ENCODE measurements around the gene CELA2A. TPM values are rescaled to one million over a fixed set of nuclear protein-coding genes. Genes with fewer than 3 reads are reported as not detected.

CELA2A gene
- total and polyA plus RNA-seq, 2 donors (not counting 3 experiments of a cell fraction or from before 2014, with no cell fraction given), result not detected

DNA sequence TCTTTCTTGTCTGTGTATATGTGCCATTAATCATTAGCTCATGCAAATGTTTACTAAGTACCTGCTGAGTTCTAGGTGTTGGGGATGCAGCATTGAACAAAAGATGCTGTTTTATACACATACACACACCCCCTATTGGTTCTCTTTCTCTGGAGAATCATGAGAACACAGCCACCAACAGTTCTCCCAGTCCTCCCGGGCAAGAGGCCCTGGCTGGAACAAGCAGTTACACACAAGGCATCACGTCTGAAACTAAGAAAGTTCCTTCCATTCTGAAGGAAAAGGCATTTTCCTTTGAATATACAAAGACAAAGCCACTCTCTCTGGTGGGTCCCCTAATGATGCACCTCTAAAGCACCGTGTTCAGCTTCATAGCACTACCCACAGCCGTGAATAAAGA, 56.7 kb downstream of the CELA2A start:
- BruUV-seq (replicated peaks), result no TSS peak
- CTCF ChIA-PET, result no interaction called here
- intact Hi-C loops (cut with micrococcal nuclease), result no loop called here

More for the DNA sequence above, 56.7 kb downstream of the CELA2A start:
- Histone ChIP-seq H3K79me2 (ENCODE audit: control insufficient read depth, insufficient read depth, low read length) (no peaks in the 10 kb centered on the region), H4K20me1 (replicated peaks; ENCODE audit: control insufficient read depth, extremely low read depth, insufficient read depth, low read length) (no peaks in the 10 kb centered on the region), H3K27me3 (ENCODE audit: control insufficient read depth in 2 of 2, insufficient read depth in 2 of 2, low read length in 2 of 2) (no peaks in the 10 kb centered on the region), H3K9me1 (replicated peaks; ENCODE audit: control insufficient read depth, extremely low read depth, insufficient read depth, low read length) (no peaks in the 10 kb centered on the region), H3K36me3 (ENCODE audit: control insufficient read depth in 2 of 2, extremely low read depth in 1 of 2, insufficient read depth in 2 of 2, low read length in 2 of 2) (no peaks in the 10 kb centered on the region), H2AFZ (ENCODE audit: low read depth, low read length) (no peak overlapping the region), H3K4me2 (ENCODE audit: insufficient read depth, low read length) (no peak overlapping the region), H3K4me3 (replicated peaks in 1 of 3; ENCODE audit: insufficient read depth in 1 of 3, low read depth in 1 of 3, low read length in 3 of 3) (no peak overlapping the region), H3K9me3 (replicated peaks; ENCODE audit: control insufficient read depth, insufficient read depth, low read length) (no peaks in the 10 kb centered on the region), H3K27ac (ENCODE audit: insufficient read depth, low read depth, low read length) (no peak overlapping the region), H3K4me1 (ENCODE audit: control insufficient read depth, extremely low read depth, insufficient read depth, low read length) (peaks cover 8% of the 10 kb centered on the region), H3K9ac (replicated peaks; ENCODE audit: extremely low read depth, insufficient read depth, low read length) (no peak overlapping the region)
- dilution Hi-C loops (cut with MboI; ENCODE audit: extremely low pct_ligation_motif_present, low sequenced_read_pairs), result no loop called here
- DNase-seq (ENCODE audit: low read depth, low spot score) (no peak), FAIRE-seq (no peak)
- POLR2A ChIA-PET, result no interaction called here
- TF ChIP-seq POLR2A (IDR thresholded peaks at IDR 0.05; ENCODE audit: low read depth, low read length), result no peak
- no peak for TF ChIP-seq MYC (IDR thresholded peaks at IDR 0.05; ENCODE audit: low read depth, low read length)
- TF ChIP-seq POLR2AphosphoS5 (IDR thresholded peaks at IDR 0.05; ENCODE audit: insufficient read depth, low read depth, low read length), result no peak
- TF ChIP-seq FOS (IDR thresholded peaks at IDR 0.05; ENCODE audit: borderline replicate concordance, insufficient read depth, low read length), result no peak
- no peak for TF ChIP-seq GATA2 (IDR thresholded peaks at IDR 0.05; ENCODE audit: insufficient read depth, insufficient read length, low read depth, low read length)
- TF ChIP-seq, protein P1, sequence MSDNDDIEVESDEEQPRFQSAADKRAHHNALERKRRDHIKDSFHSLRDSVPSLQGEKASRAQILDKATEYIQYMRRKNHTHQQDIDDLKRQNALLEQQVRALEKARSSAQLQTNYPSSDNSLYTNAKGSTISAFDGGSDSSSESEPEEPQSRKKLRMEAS (IDR thresholded peaks at IDR 0.05; ENCODE audit: insufficient read depth, insufficient read length), result no peak
- TF ChIP-seq JUN (IDR thresholded peaks at IDR 0.05; ENCODE audit: borderline replicate concordance, insufficient read depth, insufficient read length, low read depth), result no peak
- TF ChIP-seq, protein P2, sequence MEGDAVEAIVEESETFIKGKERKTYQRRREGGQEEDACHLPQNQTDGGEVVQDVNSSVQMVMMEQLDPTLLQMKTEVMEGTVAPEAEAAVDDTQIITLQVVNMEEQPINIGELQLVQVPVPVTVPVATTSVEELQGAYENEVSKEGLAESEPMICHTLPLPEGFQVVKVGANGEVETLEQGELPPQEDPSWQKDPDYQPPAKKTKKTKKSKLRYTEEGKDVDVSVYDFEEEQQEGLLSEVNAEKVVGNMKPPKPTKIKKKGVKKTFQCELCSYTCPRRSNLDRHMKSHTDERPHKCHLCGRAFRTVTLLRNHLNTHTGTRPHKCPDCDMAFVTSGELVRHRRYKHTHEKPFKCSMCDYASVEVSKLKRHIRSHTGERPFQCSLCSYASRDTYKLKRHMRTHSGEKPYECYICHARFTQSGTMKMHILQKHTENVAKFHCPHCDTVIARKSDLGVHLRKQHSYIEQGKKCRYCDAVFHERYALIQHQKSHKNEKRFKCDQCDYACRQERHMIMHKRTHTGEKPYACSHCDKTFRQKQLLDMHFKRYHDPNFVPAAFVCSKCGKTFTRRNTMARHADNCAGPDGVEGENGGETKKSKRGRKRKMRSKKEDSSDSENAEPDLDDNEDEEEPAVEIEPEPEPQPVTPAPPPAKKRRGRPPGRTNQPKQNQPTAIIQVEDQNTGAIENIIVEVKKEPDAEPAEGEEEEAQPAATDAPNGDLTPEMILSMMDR (IDR thresholded peaks at IDR 0.05; ENCODE audit: extremely low read depth in 1 of 2, insufficient read depth in 1 of 2, low read depth in 1 of 2, low read length in 2 of 2), result no peak
- TF ChIP-seq EZH2 (IDR thresholded peaks at IDR 0.05; ENCODE audit: borderline replicate concordance, low read depth, low read length, severe bottlenecking), result no peak

All from endothelial cell of umbilical vein (primary cell).